ENCODE measurements around the gene CCDC17. TPM values are rescaled to one million over a fixed set of nuclear protein-coding genes. Genes with fewer than 3 reads are reported as not detected.

CCDC17 gene
- total RNA-seq = 1.9 and 2.4 TPM in 2 replicates
- long read RNA-seq, partial matches to known transcripts = 1 of 1 reads
- long read RNA-seq, other reads (novel, unspliced or antisense) = 0 of 1 reads

- Mint-ChIP-seq H3K4me3 (peak within 1 kb of the TSS; percentile 35), H3K27ac (ENCODE audit: unreplicated experiment) (no peak within 1 kb of the TSS), H3K36me3 (ENCODE audit: low read depth) (peaks cover 19% of the 10 kb centered on the region), H3K4me1 (no peaks in the 10 kb centered on the region), H3K27me3 (ENCODE audit: low read depth) (peaks cover 8% of the 10 kb centered on the region), H3K9me3 (no peaks in the 10 kb centered on the region)
- no peak for DNase-seq (ENCODE audit: low read depth, low spot score)
- no peak for TF ChIP-seq CTCF (conservative IDR thresholded peaks at IDR 0.05)
Observed at GRCh38 chr1:45623972-45624371, at the start of gene CCDC17. Gene CCDC17, minus strand, starts transcription at chr1:45624054. Its CDS starts 145 bp downstream, at chr1:45623909.

GRCh38 chr1:45669859-45670655 is 46.2 kb upstream of the CCDC17 start:
- no peak overlapping the region for H3K4me3 Mint-ChIP-seq
- no peaks in the 10 kb centered on the region for H3K9me3 Mint-ChIP-seq
- DNase-seq (ENCODE audit: low read depth, low spot score) = no peak
- TF ChIP-seq CTCF (conservative IDR thresholded peaks at IDR 0.05) = no peak
- no peak overlapping the region for H3K27ac Mint-ChIP-seq (ENCODE audit: unreplicated experiment)
- H3K36me3 Mint-ChIP-seq (ENCODE audit: low read depth) = peaks cover 2% of the 10 kb centered on the region
- peaks cover 11% of the 10 kb centered on the region for H3K4me1 Mint-ChIP-seq
- no peaks in the 10 kb centered on the region for H3K27me3 Mint-ChIP-seq (ENCODE audit: low read depth)

GRCh38 chr1:45669379-45669778 is 45.5 kb upstream of the CCDC17 start:
- Mint-ChIP-seq H3K9me3 (no peaks in the 10 kb centered on the region), H3K4me3 (no peak overlapping the region), H3K36me3 (ENCODE audit: low read depth) (no peaks in the 10 kb centered on the region), H3K27me3 (ENCODE audit: low read depth) (no peaks in the 10 kb centered on the region), H3K4me1 (peaks cover 5% of the 10 kb centered on the region), H3K27ac (ENCODE audit: unreplicated experiment) (no peak overlapping the region)
- DNase-seq (ENCODE audit: low read depth, low spot score) = no peak
- no peak for TF ChIP-seq CTCF (conservative IDR thresholded peaks at IDR 0.05)

- Mint-ChIP-seq H3K4me1 (peaks cover 4% of the 10 kb centered on the region), H3K27me3 (ENCODE audit: low read depth) (no peaks in the 10 kb centered on the region), H3K9me3 (no peaks in the 10 kb centered on the region), H3K4me3 (no peak overlapping the region), H3K27ac (ENCODE audit: unreplicated experiment) (no peak overlapping the region), H3K36me3 (ENCODE audit: low read depth) (no peaks in the 10 kb centered on the region)
- TF ChIP-seq CTCF (conservative IDR thresholded peaks at IDR 0.05) = no peak
- no peak for DNase-seq (ENCODE audit: low read depth, low spot score)
Observed at GRCh38 chr1:45668526-45668925, 44.7 kb upstream of the CCDC17 start.

GRCh38 chr1:45667321-45668111 is 43.7 kb upstream of the CCDC17 start:
- Mint-ChIP-seq H3K27me3 (ENCODE audit: low read depth) (no peaks in the 10 kb centered on the region), H3K9me3 (no peaks in the 10 kb centered on the region), H3K4me1 (peaks cover 9% of the 10 kb centered on the region), H3K27ac (ENCODE audit: unreplicated experiment) (peak overlapping the region; percentile 2), H3K36me3 (ENCODE audit: low read depth) (peaks cover 2% of the 10 kb centered on the region), H3K4me3 (no peak overlapping the region)
- no peak for TF ChIP-seq CTCF (conservative IDR thresholded peaks at IDR 0.05)
- DNase-seq (ENCODE audit: low read depth, low spot score) = no peak
